LNCaP clone FGC (cell line): ENCODE data around the gene GMDS.

Experiments used
- DNase-seq: peaks from one replicate; pipeline ENCODE4 v3.0.0-alpha.2; 2011; ENCODE audit warnings: low read depth
- H3K4me3 ChIP-seq: 2 replicates; pipeline ENCODE4 v1.5.1; 2011; ENCODE audit warnings: mild to moderate bottlenecking, low read depth, low read length, control low read depth
- TF ChIP-seq, protein P1 (sequence below): IDR thresholded peaks from 2 replicates; pipeline ENCODE4 v1.5.1; 2012; ENCODE audit warnings: mild to moderate bottlenecking; ENCODE audit not compliant: control insufficient read depth, insufficient read depth; ENCODE audit errors: extremely low read depth

GMDS gene

DNA sequence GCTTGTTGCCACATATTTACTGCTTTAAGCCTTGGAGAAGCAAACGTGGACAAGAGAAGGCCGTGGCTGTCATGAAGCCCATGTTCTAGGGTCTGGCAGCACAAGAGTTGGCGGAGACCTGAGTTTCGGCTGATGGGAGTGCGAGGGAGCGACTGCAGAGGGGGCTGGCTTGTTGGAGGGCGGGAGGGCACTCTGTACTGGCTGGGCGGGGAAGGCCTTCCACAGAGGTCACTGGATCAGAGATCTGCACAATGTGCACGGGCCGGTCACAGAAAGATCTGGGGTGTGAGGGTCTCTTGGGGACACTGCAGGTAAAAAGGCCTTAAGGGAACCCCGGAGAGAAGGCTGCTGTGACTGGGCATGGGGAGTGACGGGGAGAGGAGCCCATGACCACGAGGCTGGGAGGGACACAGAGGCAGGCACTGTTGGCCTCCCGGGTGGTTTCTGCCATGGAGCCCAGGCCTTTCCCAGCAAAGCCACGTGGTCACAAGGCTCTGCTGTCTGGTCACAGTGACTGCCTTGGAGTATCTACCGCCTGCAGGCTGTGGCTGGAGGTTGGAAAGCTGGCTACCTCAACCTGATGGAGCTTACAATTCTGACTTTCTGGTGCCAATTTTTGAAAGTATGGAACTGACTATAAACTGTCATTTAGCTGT lies 611.9 kb downstream of the GMDS start:
- TF ChIP-seq, protein P1, sequence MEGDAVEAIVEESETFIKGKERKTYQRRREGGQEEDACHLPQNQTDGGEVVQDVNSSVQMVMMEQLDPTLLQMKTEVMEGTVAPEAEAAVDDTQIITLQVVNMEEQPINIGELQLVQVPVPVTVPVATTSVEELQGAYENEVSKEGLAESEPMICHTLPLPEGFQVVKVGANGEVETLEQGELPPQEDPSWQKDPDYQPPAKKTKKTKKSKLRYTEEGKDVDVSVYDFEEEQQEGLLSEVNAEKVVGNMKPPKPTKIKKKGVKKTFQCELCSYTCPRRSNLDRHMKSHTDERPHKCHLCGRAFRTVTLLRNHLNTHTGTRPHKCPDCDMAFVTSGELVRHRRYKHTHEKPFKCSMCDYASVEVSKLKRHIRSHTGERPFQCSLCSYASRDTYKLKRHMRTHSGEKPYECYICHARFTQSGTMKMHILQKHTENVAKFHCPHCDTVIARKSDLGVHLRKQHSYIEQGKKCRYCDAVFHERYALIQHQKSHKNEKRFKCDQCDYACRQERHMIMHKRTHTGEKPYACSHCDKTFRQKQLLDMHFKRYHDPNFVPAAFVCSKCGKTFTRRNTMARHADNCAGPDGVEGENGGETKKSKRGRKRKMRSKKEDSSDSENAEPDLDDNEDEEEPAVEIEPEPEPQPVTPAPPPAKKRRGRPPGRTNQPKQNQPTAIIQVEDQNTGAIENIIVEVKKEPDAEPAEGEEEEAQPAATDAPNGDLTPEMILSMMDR = no peak
- no peak overlapping the region for H3K4me3 ChIP-seq
- DNase-seq = no peak

DNA sequence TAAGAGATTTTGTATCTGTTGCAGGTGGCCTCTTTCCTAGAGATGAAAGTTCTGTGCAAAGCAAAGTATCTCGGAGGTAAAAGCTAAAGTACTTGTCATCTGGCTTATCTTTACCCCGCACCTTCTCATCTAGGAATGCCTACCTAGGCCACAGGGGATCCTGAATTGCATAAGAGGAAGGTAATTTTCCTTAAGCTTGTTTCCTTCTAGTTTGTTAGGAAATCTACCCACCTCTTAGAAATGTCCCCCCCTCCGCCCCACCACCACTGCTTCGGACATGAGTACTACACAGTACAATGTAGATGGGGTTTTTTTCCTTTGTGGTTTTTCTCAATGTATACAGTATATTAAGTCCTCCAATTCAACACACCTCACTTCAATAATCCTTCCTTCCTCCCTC lies 614.2 kb downstream of the GMDS start:
- TF ChIP-seq, protein P1 = no peak
- DNase-seq = no peak
- no peak overlapping the region for H3K4me3 ChIP-seq

DNA sequence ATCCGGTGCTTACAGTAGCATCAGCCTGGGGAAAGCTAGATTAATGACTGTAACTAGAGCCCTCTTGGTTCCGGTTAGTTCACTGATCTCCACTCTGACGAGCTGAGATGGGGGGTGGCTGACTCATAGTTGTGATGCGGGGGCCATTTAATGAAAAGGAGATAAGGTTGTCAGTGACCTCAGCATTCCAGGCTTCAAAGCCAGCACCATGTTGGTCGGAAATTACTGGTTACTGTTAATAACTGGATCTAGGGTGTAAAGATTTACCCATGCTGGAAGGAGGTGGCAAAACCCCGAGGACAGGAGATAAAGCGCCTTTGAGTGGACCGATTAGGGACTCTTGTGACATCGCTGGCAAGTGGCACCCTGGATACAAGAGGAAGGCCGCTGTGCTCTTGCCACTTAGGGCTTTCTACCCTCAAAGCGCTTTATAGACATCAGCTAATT lies 614.6 kb downstream of the GMDS start:
- TF ChIP-seq, protein P1 = no peak
- H3K4me3 ChIP-seq = no peak overlapping the region
- no peak for DNase-seq

DNA sequence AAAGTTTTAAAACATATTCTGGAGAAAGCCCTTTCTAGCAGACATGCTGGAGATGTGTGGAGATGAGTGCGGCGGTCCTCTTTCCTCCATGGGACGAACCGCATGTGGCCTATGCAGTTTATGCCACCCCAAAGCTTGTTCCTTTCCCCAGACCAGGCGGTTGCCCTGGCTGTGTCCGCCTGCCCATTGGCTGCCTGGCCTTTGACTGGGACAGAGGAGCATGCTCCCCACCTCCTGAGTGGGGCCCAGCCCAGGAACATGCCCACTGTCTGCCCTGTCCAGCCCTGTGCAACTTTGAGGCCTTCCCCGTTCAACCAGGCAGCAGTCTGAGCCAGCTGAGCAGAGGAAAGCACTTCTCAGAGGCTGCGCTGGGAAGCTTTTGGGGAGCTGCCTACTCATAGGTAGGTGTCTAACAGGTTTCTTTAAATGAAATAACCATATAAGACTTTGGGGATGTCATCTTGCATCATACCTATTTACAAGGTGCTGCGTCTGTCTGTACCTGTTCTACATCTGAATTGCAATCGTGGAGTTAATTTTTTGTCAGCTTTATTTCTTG lies 615.1 kb downstream of the GMDS start:
- no peak overlapping the region for H3K4me3 ChIP-seq
- TF ChIP-seq, protein P1 = no peak
- no peak for DNase-seq

DNA sequence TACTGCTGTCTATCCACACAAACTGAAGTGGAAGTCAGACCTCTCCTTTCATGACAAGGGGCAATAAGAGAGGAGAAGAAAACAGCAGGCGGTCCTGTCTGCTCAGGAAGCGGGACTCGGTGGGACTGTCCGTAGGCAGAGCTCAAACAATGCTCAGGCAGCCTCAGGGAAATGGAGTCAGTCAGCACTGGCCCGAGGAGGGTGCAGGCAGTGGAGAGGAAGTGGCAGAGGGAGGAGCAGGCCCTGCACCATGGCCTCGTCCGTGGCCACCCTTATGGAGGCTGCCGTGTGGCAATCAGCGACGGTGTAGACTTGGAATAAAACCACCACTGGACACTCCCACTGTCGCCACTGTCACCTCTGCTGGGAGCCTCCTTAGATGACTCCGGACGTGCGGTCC lies 616.1 kb downstream of the GMDS start:
- TF ChIP-seq, protein P1 = no peak
- no peak overlapping the region for H3K4me3 ChIP-seq
- DNase-seq = no peak

DNA sequence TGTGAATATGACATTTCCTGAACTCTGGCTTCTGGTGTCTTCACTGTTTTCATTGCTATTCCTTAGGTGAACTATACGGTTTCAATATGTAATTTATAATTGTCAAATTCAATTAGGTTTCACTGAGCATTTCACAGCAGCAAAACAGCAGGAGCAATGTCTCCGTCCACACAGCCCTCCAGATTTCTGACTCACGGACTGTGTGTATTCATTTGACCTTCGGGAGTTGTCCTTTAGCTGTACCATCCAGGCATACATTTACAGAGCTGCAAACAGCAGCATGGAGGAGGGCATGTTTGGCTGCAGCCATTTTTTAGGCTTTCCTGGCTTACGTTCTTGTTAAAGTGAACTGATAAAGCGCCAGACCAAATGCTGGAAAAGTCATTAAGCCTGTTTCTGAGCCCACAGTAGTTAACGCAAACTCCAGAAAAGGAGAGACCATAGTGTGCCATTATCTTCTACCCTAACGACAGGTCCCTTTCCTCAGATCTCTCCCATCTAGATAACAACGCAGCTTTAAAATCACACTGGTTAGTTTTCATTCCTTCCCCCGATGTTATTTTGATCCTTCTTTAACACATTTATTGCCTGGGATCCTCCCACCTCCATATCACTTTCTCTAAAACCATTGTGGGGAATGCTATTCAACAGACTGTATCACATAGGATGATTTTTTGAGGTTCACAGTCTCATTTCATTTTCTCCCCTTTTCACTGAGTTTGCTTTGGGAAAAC lies 617.4 kb downstream of the GMDS start:
- TF ChIP-seq, protein P1 = no peak
- no peak for DNase-seq
- no peak overlapping the region for H3K4me3 ChIP-seq
